ENCODE data around the gene MRPL4. TPM values are rescaled to one million over a fixed set of nuclear protein-coding genes. Genes with fewer than 3 reads are reported as not detected.
"Not testable (repeated sequence)": the region's sequence is repeated elsewhere in the genome, so short reads cannot be mapped to it uniquely, and the experiment has no call there.

The MRPL4 gene
- total RNA-seq, 1 experiment from 2014 or later, result 112 TPM

- Histone ChIP-seq H3K9me3 (ENCODE audit: low read depth, low read length, poor library complexity, severe bottlenecking) (no peaks in the 10 kb centered on the region), H3K27me3 (replicated peaks; ENCODE audit: insufficient read depth, low read depth, low read length, poor library complexity) (no peaks in the 10 kb centered on the region), H3K36me3 (ENCODE audit: insufficient read depth, low read length, poor library complexity, severe bottlenecking) (no peaks in the 10 kb centered on the region), H3K27ac (ENCODE audit: low read depth, low read length, poor library complexity, severe bottlenecking) (no peak overlapping the region), H3K4me3 (ENCODE audit: low read depth, low read length, poor library complexity, severe bottlenecking) (no peak overlapping the region), H3K4me1 (ENCODE audit: insufficient read depth, low read length, poor library complexity, severe bottlenecking) (no peaks in the 10 kb centered on the region)
- intact Hi-C loops (cut with micrococcal nuclease; ENCODE audit: unreplicated experiment), result no loop called here
- DNase-seq (ENCODE audit: low spot score), result no peak
- no TSS peak for BruUV-seq (replicated peaks)
- TF ChIP-seq, protein P1, sequence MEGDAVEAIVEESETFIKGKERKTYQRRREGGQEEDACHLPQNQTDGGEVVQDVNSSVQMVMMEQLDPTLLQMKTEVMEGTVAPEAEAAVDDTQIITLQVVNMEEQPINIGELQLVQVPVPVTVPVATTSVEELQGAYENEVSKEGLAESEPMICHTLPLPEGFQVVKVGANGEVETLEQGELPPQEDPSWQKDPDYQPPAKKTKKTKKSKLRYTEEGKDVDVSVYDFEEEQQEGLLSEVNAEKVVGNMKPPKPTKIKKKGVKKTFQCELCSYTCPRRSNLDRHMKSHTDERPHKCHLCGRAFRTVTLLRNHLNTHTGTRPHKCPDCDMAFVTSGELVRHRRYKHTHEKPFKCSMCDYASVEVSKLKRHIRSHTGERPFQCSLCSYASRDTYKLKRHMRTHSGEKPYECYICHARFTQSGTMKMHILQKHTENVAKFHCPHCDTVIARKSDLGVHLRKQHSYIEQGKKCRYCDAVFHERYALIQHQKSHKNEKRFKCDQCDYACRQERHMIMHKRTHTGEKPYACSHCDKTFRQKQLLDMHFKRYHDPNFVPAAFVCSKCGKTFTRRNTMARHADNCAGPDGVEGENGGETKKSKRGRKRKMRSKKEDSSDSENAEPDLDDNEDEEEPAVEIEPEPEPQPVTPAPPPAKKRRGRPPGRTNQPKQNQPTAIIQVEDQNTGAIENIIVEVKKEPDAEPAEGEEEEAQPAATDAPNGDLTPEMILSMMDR (conservative IDR thresholded peaks at IDR 0.05; ENCODE audit: low read depth, low read length), result no peak
- no peak for TF ChIP-seq EZH2 (IDR thresholded peaks at IDR 0.05; ENCODE audit: borderline replicate concordance, low read depth, low read length, poor library complexity, severe bottlenecking)
- ChIA-PET CTCF (no interaction called here), POLR2A (ENCODE audit: low non-redundant PET) (no interaction called here)
Observed at GRCh38 chr19:10238172-10238783, 13.7 kb upstream of the MRPL4 start.

DNA sequence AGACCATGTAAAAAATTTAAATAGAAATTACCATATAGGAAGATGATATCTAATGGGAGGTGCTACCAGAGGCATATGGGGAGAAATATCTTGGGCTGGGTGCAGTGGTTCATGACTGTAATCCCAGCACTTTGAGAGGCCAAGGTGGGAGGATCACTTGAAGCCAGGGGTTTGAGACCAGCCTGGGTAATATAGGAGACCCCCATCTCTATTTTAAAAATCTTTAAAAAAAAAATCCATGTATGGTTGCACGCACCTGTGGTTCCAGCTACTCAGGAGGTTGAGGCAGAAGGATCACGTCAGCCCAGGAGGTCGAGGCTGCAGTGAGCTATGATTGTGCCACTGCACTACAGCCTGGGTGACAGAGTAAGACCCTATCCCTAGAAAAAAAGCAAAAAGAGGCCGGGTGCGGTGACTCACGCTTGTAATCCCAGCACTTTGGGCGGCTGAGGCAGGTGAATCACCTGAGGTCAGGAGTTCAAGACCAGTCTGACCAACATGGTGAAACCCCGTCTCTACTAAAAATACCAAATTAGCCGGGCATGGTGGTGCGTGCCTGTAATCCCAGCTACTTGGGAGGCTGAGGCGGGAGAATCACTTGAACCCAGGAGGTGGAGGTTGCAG, 10.1 kb upstream of the MRPL4 start:
- POLR2A ChIA-PET (ENCODE audit: low non-redundant PET); H3K4me1 ChIP-seq (ENCODE audit: insufficient read depth, low read length, poor library complexity, severe bottlenecking); CTCF ChIA-PET; H3K27me3 ChIP-seq (replicated peaks; ENCODE audit: insufficient read depth, low read depth, low read length, poor library complexity); DNase-seq (ENCODE audit: low spot score); H3K9me3 ChIP-seq (ENCODE audit: low read depth, low read length, poor library complexity, severe bottlenecking); H3K4me3 ChIP-seq (ENCODE audit: low read depth, low read length, poor library complexity, severe bottlenecking); intact Hi-C loops (cut with micrococcal nuclease; ENCODE audit: unreplicated experiment); BruUV-seq (replicated peaks); H3K36me3 ChIP-seq (ENCODE audit: insufficient read depth, low read length, poor library complexity, severe bottlenecking); H3K27ac ChIP-seq (ENCODE audit: low read depth, low read length, poor library complexity, severe bottlenecking): not testable (repeated sequence)

GRCh38 chr19:10243606-10244005, 8.4 kb upstream of the MRPL4 start:
- Histone ChIP-seq H3K36me3 (ENCODE audit: insufficient read depth, low read length, poor library complexity, severe bottlenecking) (no peaks in the 10 kb centered on the region), H3K27ac (ENCODE audit: low read depth, low read length, poor library complexity, severe bottlenecking) (no peak overlapping the region), H3K4me3 (ENCODE audit: low read depth, low read length, poor library complexity, severe bottlenecking) (no peak overlapping the region), H3K27me3 (replicated peaks; ENCODE audit: insufficient read depth, low read depth, low read length, poor library complexity) (no peaks in the 10 kb centered on the region), H3K4me1 (ENCODE audit: insufficient read depth, low read length, poor library complexity, severe bottlenecking) (no peaks in the 10 kb centered on the region), H3K9me3 (ENCODE audit: low read depth, low read length, poor library complexity, severe bottlenecking) (no peaks in the 10 kb centered on the region)
- ChIA-PET POLR2A (ENCODE audit: low non-redundant PET) (no interaction called here), CTCF (no interaction called here)
- intact Hi-C loops (cut with micrococcal nuclease; ENCODE audit: unreplicated experiment), result no loop called here
- no TSS peak for BruUV-seq (replicated peaks)
- TF ChIP-seq EZH2 (IDR thresholded peaks at IDR 0.05; ENCODE audit: borderline replicate concordance, low read depth, low read length, poor library complexity, severe bottlenecking), result no peak
- TF ChIP-seq, protein P1 (conservative IDR thresholded peaks at IDR 0.05; ENCODE audit: low read depth, low read length), result no peak
- DNase-seq (ENCODE audit: low spot score), result no peak

Measured in A673 (cell line).